Upper lobe of left lung (tissue), 6 donors: ENCODE results near the gene MAGI2. TPM values are rescaled to one million over a fixed set of nuclear protein-coding genes. Genes with fewer than 3 reads are reported as not detected.
A peak's percentile ranks its signal among the peaks of the same experiment; 100 is the strongest.
"Not testable (repeated sequence)": the region's sequence is repeated elsewhere in the genome, so short reads cannot be mapped to it uniquely, and the experiment has no call there.

Experiments
- ATAC-seq, 2 donors: fragments of 200-7000 bp; cut with Tn5 transposase; one replicate each; pipeline ENCODE4 v1.9.1; 2022; ENCODE audit warnings: mild to moderate bottlenecking in 2 of 2, moderate library complexity in 2 of 2; ENCODE audit not compliant: low FRiP score in 2 of 2
- DNase-seq, 2 donors: peaks; one replicate each; pipeline ENCODE4 v3.0.0-alpha.2; 2019 to 2020
- H3K27ac ChIP-seq, 4 donors: fragments of 200-600 bp; sonication (generic); one replicate each; pipeline ENCODE4 v1.5.1; 2016 to 2019
- H3K27me3 ChIP-seq, 4 donors: fragments of 200-600 bp; sonication (generic); one replicate each; pipeline ENCODE4 v1.5.1; 2017 to 2019
- H3K36me3 ChIP-seq, 4 donors: fragments of 200-600 bp; sonication (generic); one replicate each; pipeline ENCODE4 v1.5.1; 2016 to 2019
- H3K4me1 ChIP-seq, 4 donors: fragments of 200-600 bp; sonication (generic); one replicate each; pipeline ENCODE4 v1.5.1; 2018 to 2019
- H3K4me3 ChIP-seq, 4 donors: fragments of 200-600 bp; sonication (generic); one replicate each; pipeline ENCODE4 v1.5.1; 2017 to 2019; ENCODE audit warnings: mild to moderate bottlenecking in 2 of 4, moderate library complexity in 1 of 4
- H3K9me3 ChIP-seq, 4 donors: fragments of 200-600 bp; sonication (generic); one replicate each; pipeline ENCODE4 v1.5.1; 2018 to 2019
- EP300 ChIP-seq, 4 donors: sonication (generic); formaldehyde crosslinking; IDR thresholded peaks; one replicate each; pipeline ENCODE4 v1.5.1; 2017; ENCODE audit warnings: antibody characterized with exemption in 4 of 4, control low read depth in 2 of 4
- POLR2A ChIP-seq, 4 donors: fragments of 450-650 bp; IDR thresholded peaks; one replicate each; pipeline ENCODE4 v1.5.1; 2016 to 2017; ENCODE audit warnings: antibody characterized with exemption in 4 of 4, mild to moderate bottlenecking in 2 of 4
- POLR2AphosphoS5 ChIP-seq, 2 donors: sonication (generic); formaldehyde crosslinking; IDR thresholded peaks; one replicate each; pipeline ENCODE4 v1.5.1; 2017; ENCODE audit warnings: antibody characterized with exemption in 2 of 2
- WGBS, 2 donors: methylation state at CpG; one replicate each; pipeline ENCODE4 v1.1.5; 2017 to 2018; 5-methylcytosine and 5-hydroxymethylcytosine counted together
- total RNA-seq, 6 donors: library from RNA; depleted of rRNA in 4 of 6; stranded (reverse); fragments of >200 nt in 4 of 6; gene quantifications; one replicate each; pipeline versions ENCODE4 v1.1.0 to v1.2.1, GENCODE V29; 2016 to 2021
- TF ChIP-seq, protein P1 (sequence below), 6 experiments: fragments of 450-650 bp in 4 of 6; fragments of 200-600 bp in 2 of 6; sonication (generic) in 2 of 6; IDR thresholded peaks; one replicate each; pipeline ENCODE4 v1.5.1; 2016 to 2019; ENCODE audit warnings: antibody characterized with exemption in 6 of 6
- donor health status: DM: no; HTN: no; CAD: no; lungs with moderate emphysema.
- donor health status: DM: no; HTN: yes; CAD: no; lungs with severe emphysema.

MAGI2 gene
- total RNA-seq, 6 donors from 2014 or later: 7.9 to 84.9 (median 11.8) TPM

DNA sequence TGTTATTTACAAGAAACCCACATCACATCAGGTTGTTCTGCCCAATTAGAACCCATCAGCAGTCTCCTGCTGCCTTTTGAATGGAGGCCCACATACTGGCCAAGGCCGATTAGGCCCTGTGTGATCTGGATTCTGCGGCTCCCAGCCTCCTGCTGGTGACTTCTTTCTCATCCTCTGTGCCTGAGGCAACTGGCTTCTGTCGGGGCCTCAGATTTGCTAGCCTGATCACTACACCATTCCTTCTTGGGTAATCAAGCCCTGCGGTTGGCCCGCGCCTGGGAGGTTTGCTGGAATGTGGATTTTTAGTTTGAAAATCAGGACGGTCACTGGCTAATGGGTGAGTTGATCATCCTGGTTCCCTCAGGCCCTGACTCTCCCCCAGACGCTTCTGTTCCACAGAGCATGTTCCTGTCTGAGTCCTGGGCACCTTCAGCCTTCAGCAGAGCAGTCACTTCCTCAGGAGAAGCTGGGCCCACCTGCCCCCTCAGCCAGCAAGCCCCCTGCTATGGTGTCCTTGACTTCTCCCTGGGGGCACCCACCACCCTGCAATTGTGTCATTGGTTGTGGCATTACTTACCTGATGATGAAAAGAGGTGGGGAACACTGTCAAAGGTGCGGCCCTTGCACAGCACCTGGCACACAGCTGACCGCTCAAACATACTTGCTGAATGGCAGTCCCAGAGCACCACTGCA lies 1447.3 kb downstream of the MAGI2 start:
- ATAC-seq (peak in 1 of 2 donors; percentile 31), DNase-seq (no peak)
- Histone ChIP-seq H3K27ac (no peak overlapping the region), H3K27me3 (no peaks in the 10 kb centered on the region), H3K36me3 (no peaks in the 10 kb centered on the region), H3K9me3 (no peaks in the 10 kb centered on the region), H3K4me3 (no peak overlapping the region), H3K4me1 (no peaks in the 10 kb centered on the region)
- TF ChIP-seq POLR2AphosphoS5 (IDR thresholded peaks at IDR 0.05) (no peak), POLR2A (IDR thresholded peaks at IDR 0.05) (no peak), EP300 (IDR thresholded peaks at IDR 0.05) (no peak)
- TF ChIP-seq, protein P1, sequence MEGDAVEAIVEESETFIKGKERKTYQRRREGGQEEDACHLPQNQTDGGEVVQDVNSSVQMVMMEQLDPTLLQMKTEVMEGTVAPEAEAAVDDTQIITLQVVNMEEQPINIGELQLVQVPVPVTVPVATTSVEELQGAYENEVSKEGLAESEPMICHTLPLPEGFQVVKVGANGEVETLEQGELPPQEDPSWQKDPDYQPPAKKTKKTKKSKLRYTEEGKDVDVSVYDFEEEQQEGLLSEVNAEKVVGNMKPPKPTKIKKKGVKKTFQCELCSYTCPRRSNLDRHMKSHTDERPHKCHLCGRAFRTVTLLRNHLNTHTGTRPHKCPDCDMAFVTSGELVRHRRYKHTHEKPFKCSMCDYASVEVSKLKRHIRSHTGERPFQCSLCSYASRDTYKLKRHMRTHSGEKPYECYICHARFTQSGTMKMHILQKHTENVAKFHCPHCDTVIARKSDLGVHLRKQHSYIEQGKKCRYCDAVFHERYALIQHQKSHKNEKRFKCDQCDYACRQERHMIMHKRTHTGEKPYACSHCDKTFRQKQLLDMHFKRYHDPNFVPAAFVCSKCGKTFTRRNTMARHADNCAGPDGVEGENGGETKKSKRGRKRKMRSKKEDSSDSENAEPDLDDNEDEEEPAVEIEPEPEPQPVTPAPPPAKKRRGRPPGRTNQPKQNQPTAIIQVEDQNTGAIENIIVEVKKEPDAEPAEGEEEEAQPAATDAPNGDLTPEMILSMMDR (IDR thresholded peaks at IDR 0.05): no peak
- WGBS, 2 donors: 93 to 97% methylated on average over 7 to 10 of the region's 10 CpGs

DNA sequence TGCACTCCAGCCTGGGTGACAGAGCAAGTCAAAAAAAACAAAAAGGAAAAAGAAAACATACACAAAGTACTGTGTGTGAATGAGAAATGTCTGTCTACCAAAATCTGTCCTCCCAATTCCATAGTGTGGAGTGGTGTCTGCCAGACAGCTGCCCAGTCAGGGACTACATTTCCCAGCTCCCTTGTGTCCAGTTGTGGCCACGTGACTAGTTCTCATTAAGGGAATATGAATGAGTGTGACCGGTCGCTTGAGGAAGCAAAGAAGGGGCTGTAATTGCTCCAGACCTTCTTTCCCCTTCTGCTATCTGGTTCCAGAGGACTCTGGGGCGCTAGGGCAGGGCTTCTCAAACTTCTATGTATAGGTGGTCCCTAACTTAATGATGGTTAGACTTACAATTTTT lies 1450.8 kb downstream of the MAGI2 start:
- 88 to 97% methylated on average over 4 of the region's 4 CpGs for WGBS, 2 donors
- Histone ChIP-seq H3K27ac (no peak overlapping the region), H3K36me3 (no peaks in the 10 kb centered on the region), H3K4me1 (no peaks in the 10 kb centered on the region), H3K27me3 (no peaks in the 10 kb centered on the region), H3K4me3 (no peak overlapping the region), H3K9me3 (no peaks in the 10 kb centered on the region)
- DNase-seq: no peak
- TF ChIP-seq EP300 (IDR thresholded peaks at IDR 0.05): no peak
- TF ChIP-seq POLR2AphosphoS5 (IDR thresholded peaks at IDR 0.05): no peak
- TF ChIP-seq, protein P1 (IDR thresholded peaks at IDR 0.05): no peak
- no peak for TF ChIP-seq POLR2A (IDR thresholded peaks at IDR 0.05)
- no peak for ATAC-seq

DNA sequence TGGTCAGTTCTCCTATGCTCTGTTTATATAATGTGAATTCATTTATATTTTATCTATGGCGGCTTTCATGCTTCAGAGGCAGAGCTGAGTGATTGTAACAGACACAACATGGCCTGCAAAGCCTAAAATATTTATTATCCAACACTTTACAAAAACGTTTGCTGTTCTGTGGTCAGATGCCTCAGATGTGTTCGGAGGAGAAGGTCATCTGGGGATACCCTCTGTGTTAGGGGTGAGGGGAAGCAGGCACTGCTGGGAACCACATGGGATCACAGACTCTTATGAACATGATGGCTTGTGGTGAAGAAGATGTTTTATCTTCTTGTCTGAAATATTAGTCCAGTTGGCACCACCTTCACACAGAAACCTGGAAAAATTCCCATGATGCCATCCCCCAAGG lies 1451.4 kb downstream of the MAGI2 start:
- no peaks in the 10 kb centered on the region for H3K9me3 ChIP-seq
- no peaks in the 10 kb centered on the region for H3K27me3 ChIP-seq
- no peaks in the 10 kb centered on the region for H3K4me1 ChIP-seq
- no peak overlapping the region for H3K4me3 ChIP-seq
- no peak overlapping the region for H3K27ac ChIP-seq
- no peak for TF ChIP-seq POLR2AphosphoS5 (IDR thresholded peaks at IDR 0.05)
- no peak for TF ChIP-seq EP300 (IDR thresholded peaks at IDR 0.05)
- TF ChIP-seq POLR2A (IDR thresholded peaks at IDR 0.05): no peak
- TF ChIP-seq, protein P1 (IDR thresholded peaks at IDR 0.05): no peak
- DNase-seq (no peak), ATAC-seq (no peak)
- H3K36me3 ChIP-seq: no peaks in the 10 kb centered on the region
- WGBS, 2 donors: 58 to 67% methylated on average over 3 of the region's 3 CpGs

DNA sequence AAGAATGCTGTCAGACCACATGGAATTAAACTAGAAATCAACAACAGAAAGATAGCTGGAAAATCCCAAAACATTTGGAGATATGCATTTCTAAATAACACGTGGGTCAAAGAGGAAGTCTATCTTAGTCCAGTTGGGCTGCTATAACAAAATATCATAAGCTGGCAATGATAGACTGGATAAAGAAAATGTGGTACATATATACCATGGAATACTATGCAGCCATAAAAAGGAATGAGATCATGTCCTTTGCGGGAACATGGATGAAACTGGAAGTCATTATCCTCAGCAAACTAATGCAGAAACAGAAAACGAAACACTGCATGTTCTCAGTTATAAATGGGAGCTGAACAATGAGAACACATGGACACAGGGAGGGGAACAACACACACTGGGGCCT lies 1454.3 kb downstream of the MAGI2 start:
- not testable (repeated sequence) for H3K9me3 ChIP-seq, H3K36me3 ChIP-seq, ATAC-seq, H3K4me3 ChIP-seq, H3K27ac ChIP-seq, DNase-seq, H3K27me3 ChIP-seq, H3K4me1 ChIP-seq
- 53 to 90% methylated on average over 3 of the region's 3 CpGs for WGBS, 2 donors

DNA sequence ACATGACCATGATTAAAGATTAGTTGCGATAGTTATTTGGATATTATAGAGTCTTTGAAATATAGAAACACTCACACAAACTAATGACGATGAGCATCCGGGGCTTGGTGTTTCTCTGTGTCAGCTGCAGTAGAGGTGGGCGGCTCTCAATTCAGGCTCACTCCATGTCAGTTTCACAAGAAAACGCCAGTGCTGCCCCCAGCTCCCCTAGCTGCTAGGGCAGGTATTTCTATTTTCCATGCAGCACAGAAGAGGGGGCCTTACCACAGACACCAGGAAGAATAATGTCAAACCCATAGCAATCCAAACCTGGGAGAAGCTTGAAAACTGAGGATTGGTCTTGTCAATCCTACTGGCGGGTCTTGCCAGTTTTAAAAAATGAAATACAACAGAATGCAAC lies 1457.8 kb downstream of the MAGI2 start:
- Histone ChIP-seq H3K9me3 (no peaks in the 10 kb centered on the region), H3K36me3 (no peaks in the 10 kb centered on the region), H3K4me1 (no peaks in the 10 kb centered on the region), H3K27me3 (no peaks in the 10 kb centered on the region), H3K27ac (no peak overlapping the region), H3K4me3 (no peak overlapping the region)
- ATAC-seq (no peak), DNase-seq (no peak)
- TF ChIP-seq POLR2A (IDR thresholded peaks at IDR 0.05): no peak
- no peak for TF ChIP-seq EP300 (IDR thresholded peaks at IDR 0.05)
- TF ChIP-seq, protein P1 (IDR thresholded peaks at IDR 0.05): no peak
- TF ChIP-seq POLR2AphosphoS5 (IDR thresholded peaks at IDR 0.05): no peak
- 67 to 81% methylated on average over 6 of the region's 6 CpGs for whole genome bisulfite sequencing, 2 donors
